Body of pancreas (tissue), 4 donors: ENCODE results near the gene SYNRG. TPM values are rescaled to one million over a fixed set of nuclear protein-coding genes. Genes with fewer than 3 reads are reported as not detected.
"Not testable (repeated sequence)": the region's sequence is repeated elsewhere in the genome, so short reads cannot be mapped to it uniquely, and the experiment has no call there.

Source experiments
- ATAC-seq: fragments of 150-250 bp; one replicate; pipeline ENCODE4 v1.9.1; 2016
- DNase-seq, 4 donors: peaks; one replicate each; pipeline ENCODE4 v3.0.0-alpha.2; 2019
- H3K27ac ChIP-seq, 4 donors: fragments of 200-600 bp; sonication (generic); 1 replicate in 3 of 4; 2 replicates in 1 of 4; pipeline versions ENCODE4 v1.5.1 to v1.6.1; 2016 to 2019; ENCODE audit warnings: mild to moderate bottlenecking in 1 of 4, mixed read lengths in 1 of 4, moderate library complexity in 1 of 4
- H3K27me3 ChIP-seq, 2 donors: fragments of 200-600 bp; sonication (generic); one replicate each; pipeline ENCODE4 v1.6.0; 2016; ENCODE audit warnings: mild to moderate bottlenecking in 1 of 2
- H3K36me3 ChIP-seq, 2 donors: fragments of 200-600 bp; sonication (generic); replicated peaks in 1 of 2; 2 replicates each; pipeline ENCODE4 v1.5.1; 2016; ENCODE audit warnings: low read depth in 2 of 2; ENCODE audit not compliant: insufficient read depth in 1 of 2
- H3K4me1 ChIP-seq: fragments of 200-600 bp; sonication (generic); one replicate; pipeline ENCODE4 v1.6.0; 2016
- H3K4me3 ChIP-seq, 2 donors: fragments of 200-600 bp; sonication (generic); 1 replicate in 1 of 2; 2 replicates in 1 of 2; pipeline ENCODE4 v1.5.1; 2016 to 2019
- H3K9me3 ChIP-seq, 3 donors: fragments of 200-600 bp; sonication (generic); 1 replicate in 2 of 3; 2 replicates in 1 of 3; pipeline ENCODE4 v1.5.1; 2016
- CTCF ChIP-seq, 7 experiments: fragments of 450-650 bp in 4 of 7; fragments of 200-600 bp in 3 of 7; sonication (generic) in 3 of 7; IDR thresholded peaks; one replicate each; pipeline ENCODE4 v1.5.1; 2016 to 2019; ENCODE audit warnings: antibody characterized with exemption in 7 of 7
- POLR2A ChIP-seq, 3 donors: fragments of 450-650 bp; IDR thresholded peaks; one replicate each; pipeline ENCODE4 v1.6.1; 2016; ENCODE audit warnings: antibody characterized with exemption in 3 of 3, mild to moderate bottlenecking in 2 of 3
- WGBS, 2 donors: methylation state at CpG; one replicate each; pipeline ENCODE4 v1.1.5; 2017; 5-methylcytosine and 5-hydroxymethylcytosine counted together
- intact Hi-C: fragments of 100-400 bp; cut with DNase I; formaldehyde crosslinking; loops from one replicate; pipeline ENCODE4 v1.15.1; 2023
- total RNA-seq, 2 donors: library from RNA; depleted of rRNA; stranded (reverse); fragments of >200 nt; gene quantifications; one replicate each; pipeline ENCODE4 v1.1.0, GENCODE V29; 2016

The SYNRG gene
- total RNA-seq, 2 donors from 2014 or later, result 14.2 to 21.3 TPM

- TF ChIP-seq POLR2A (IDR thresholded peaks at IDR 0.05) (no peak), CTCF (IDR thresholded peaks at IDR 0.05) (no peak)
- H3K4me1 ChIP-seq, result no peaks in the 10 kb centered on the region
- H3K9me3 ChIP-seq, result no peaks in the 10 kb centered on the region
- DNase-seq (no peak), ATAC-seq (no peak)
- intact Hi-C loops, result no loop called here
- no peak overlapping the region for H3K4me3 ChIP-seq
- WGBS, 2 donors, result 54 to 67% methylated on average over 6 of the region's 6 CpGs
- H3K36me3 ChIP-seq, result peaks cover 12 to 24% of the 10 kb centered on the region in 2 donors
- no peaks in the 10 kb centered on the region for H3K27me3 ChIP-seq
- H3K27ac ChIP-seq, result no peak overlapping the region
These were observed 93.1 kb downstream of the SYNRG start for GRCh38 chr17:37516127-37516571.

DNA sequence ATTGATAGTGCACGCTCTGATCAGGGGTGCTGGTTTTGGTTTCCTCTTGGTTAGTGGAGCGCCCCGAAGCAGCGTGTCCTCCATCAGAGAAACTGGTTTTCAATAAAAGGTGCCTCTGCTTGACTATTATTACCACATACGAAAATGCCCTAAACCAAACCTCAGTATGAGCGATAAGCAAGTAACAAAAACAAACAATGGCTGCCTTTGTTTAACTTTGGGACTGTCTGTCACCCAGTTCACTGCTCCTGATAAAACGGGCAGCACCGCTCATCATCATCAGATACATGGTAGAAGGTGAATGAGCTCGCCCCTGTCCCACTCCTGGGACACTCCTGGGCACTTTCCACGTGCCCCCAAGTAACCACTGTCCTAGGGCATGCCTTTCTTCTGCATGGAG, 95.5 kb downstream of the SYNRG start:
- TF ChIP-seq CTCF (IDR thresholded peaks at IDR 0.05), result no peak
- no peak for TF ChIP-seq POLR2A (IDR thresholded peaks at IDR 0.05)
- no peaks in the 10 kb centered on the region for H3K9me3 ChIP-seq
- H3K4me1 ChIP-seq, result no peaks in the 10 kb centered on the region
- H3K27me3 ChIP-seq, result no peaks in the 10 kb centered on the region
- ATAC-seq (no peak), DNase-seq (no peak)
- peaks cover 11 to 12% of the 10 kb centered on the region in 2 donors for H3K36me3 ChIP-seq
- no peak overlapping the region for H3K4me3 ChIP-seq
- intact Hi-C loops, result no loop called here
- H3K27ac ChIP-seq, result peak overlapping the region in 1 of 4 donors; percentile 4
- WGBS, 2 donors, result 61 to 96% methylated on average over 8 to 10 of the region's 10 CpGs

DNA sequence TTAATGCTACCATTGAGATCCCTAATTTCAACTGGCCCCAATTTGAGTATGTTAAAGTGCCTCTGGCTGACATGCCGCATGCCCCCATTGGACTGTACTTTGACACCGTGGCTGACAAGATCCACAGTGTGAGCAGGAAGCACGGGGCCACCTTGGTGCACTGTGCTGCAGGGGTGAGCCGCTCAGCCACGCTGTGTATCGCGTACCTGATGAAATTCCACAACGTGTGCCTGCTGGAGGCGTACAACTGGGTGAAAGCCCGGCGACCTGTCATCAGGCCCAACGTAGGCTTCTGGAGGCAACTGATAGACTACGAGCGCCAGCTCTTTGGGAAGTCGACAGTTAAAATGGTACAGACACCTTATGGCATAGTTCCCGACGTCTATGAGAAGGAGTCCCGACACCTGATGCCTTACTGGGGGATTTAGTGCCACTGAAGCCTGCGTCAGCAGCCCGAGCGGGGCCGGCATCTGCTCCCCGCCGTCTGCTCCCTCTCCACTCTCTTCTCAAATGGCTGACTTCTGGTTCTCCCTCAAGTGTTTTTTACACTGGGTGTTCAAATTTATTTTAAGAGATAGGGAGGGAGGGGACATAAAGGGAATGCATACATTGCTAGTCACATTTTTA, 96.7 kb downstream of the SYNRG start:
- Histone ChIP-seq H3K4me3 (no peak overlapping the region), H3K27me3 (no peaks in the 10 kb centered on the region), H3K36me3 (peaks cover 5 to 8% of the 10 kb centered on the region in 2 donors), H3K27ac (no peak overlapping the region), H3K9me3 (no peaks in the 10 kb centered on the region), H3K4me1 (no peaks in the 10 kb centered on the region)
- TF ChIP-seq POLR2A (IDR thresholded peaks at IDR 0.05), result no peak
- TF ChIP-seq CTCF (IDR thresholded peaks at IDR 0.05), result no peak
- WGBS, 2 donors, result 81 to 86% methylated on average over 13 to 24 of the region's 24 CpGs
- no peak for ATAC-seq
- DNase-seq, result no peak
- intact Hi-C loops, result no loop called here

GRCh38 chr17:37511642-37512041, 97.6 kb downstream of the SYNRG start:
- ATAC-seq, DNase-seq, H3K27me3 ChIP-seq, H3K9me3 ChIP-seq, H3K4me3 ChIP-seq, H3K27ac ChIP-seq, H3K4me1 ChIP-seq, H3K36me3 ChIP-seq, intact Hi-C loops: not testable (repeated sequence)
- WGBS, 2 donors, result 91 to 100% methylated on average over 1 of the region's 1 CpG

- WGBS, 2 donors, result 93 to 94% methylated on average over 17 of the region's 17 CpGs
- DNase-seq, result no peak
These were observed 99.2 kb downstream of the SYNRG start for GRCh38 chr17:37510056-37510455.

More at GRCh38 chr17:37510056-37510455, 99.2 kb downstream of the SYNRG start:
- ATAC-seq, result no peak
- H3K36me3 ChIP-seq, result no peaks in the 10 kb centered on the region
- no peak overlapping the region for H3K27ac ChIP-seq
- no peaks in the 10 kb centered on the region for H3K27me3 ChIP-seq
- intact Hi-C loops, result no loop called here
- no peaks in the 10 kb centered on the region for H3K4me1 ChIP-seq
- no peak overlapping the region for H3K4me3 ChIP-seq
- no peaks in the 10 kb centered on the region for H3K9me3 ChIP-seq
- TF ChIP-seq POLR2A (IDR thresholded peaks at IDR 0.05) (no peak), CTCF (IDR thresholded peaks at IDR 0.05) (no peak)
